ENCODE results near the gene CDH13. TPM values are rescaled to one million over a fixed set of nuclear protein-coding genes. Genes with fewer than 3 reads are reported as not detected.

CDH13 gene
- total RNA-seq, 1 experiment from 2014 or later = 49.3 TPM

GRCh38 chr16:83776944-83777343 lies 1150.2 kb downstream of the CDH13 start:
- POLR2A ChIA-PET = no interaction called here
- H3K4me1 Mint-ChIP-seq (ENCODE audit: insufficient read depth, unreplicated experiment) = peaks cover 5% of the 10 kb centered on the region
- CTCF ChIA-PET = no interaction called here
- no peak for DNase-seq (ENCODE audit: unreplicated experiment)
- no peak overlapping the region for H3K4me3 Mint-ChIP-seq (ENCODE audit: unreplicated experiment)
- no peak for TF ChIP-seq CTCF (IDR thresholded peaks at IDR 0.05; ENCODE audit: unreplicated experiment)
- intact Hi-C loops (cut with micrococcal nuclease) = no loop called here
- H3K27me3 Mint-ChIP-seq (ENCODE audit: insufficient read depth, unreplicated experiment) = no peaks in the 10 kb centered on the region
- H3K36me3 Mint-ChIP-seq (ENCODE audit: insufficient read depth, unreplicated experiment) = no peaks in the 10 kb centered on the region
- H3K9me3 Mint-ChIP-seq (ENCODE audit: unreplicated experiment) = no peaks in the 10 kb centered on the region
- no peak overlapping the region for H3K27ac Mint-ChIP-seq (ENCODE audit: low read depth, unreplicated experiment)
- no TSS peak for BruUV-seq (replicated peaks)

GRCh38 chr16:83779886-83780285 lies 1153.1 kb downstream of the CDH13 start:
- ChIA-PET POLR2A (no interaction called here), CTCF (no interaction called here)
- intact Hi-C loops (cut with micrococcal nuclease) = no loop called here
- Mint-ChIP-seq H3K27ac (ENCODE audit: low read depth, unreplicated experiment) (no peak overlapping the region), H3K4me1 (ENCODE audit: insufficient read depth, unreplicated experiment) (peaks cover 5% of the 10 kb centered on the region), H3K27me3 (ENCODE audit: insufficient read depth, unreplicated experiment) (no peaks in the 10 kb centered on the region), H3K4me3 (ENCODE audit: unreplicated experiment) (no peak overlapping the region), H3K9me3 (ENCODE audit: unreplicated experiment) (no peaks in the 10 kb centered on the region), H3K36me3 (ENCODE audit: insufficient read depth, unreplicated experiment) (no peaks in the 10 kb centered on the region)
- TF ChIP-seq CTCF (IDR thresholded peaks at IDR 0.05; ENCODE audit: unreplicated experiment) = no peak
- no TSS peak for BruUV-seq (replicated peaks)
- DNase-seq (ENCODE audit: unreplicated experiment) = peak; percentile 3

GRCh38 chr16:83785455-83785854 lies 1158.7 kb downstream of the CDH13 start:
- Mint-ChIP-seq H3K27me3 (ENCODE audit: insufficient read depth, unreplicated experiment) (no peaks in the 10 kb centered on the region), H3K9me3 (ENCODE audit: unreplicated experiment) (no peaks in the 10 kb centered on the region), H3K36me3 (ENCODE audit: insufficient read depth, unreplicated experiment) (peaks cover 6% of the 10 kb centered on the region), H3K27ac (ENCODE audit: low read depth, unreplicated experiment) (no peak overlapping the region), H3K4me1 (ENCODE audit: insufficient read depth, unreplicated experiment) (peaks cover 3% of the 10 kb centered on the region), H3K4me3 (ENCODE audit: unreplicated experiment) (no peak overlapping the region)
- ChIA-PET POLR2A (no interaction called here), CTCF (no interaction called here)
- intact Hi-C loops (cut with micrococcal nuclease) = no loop called here
- DNase-seq (ENCODE audit: unreplicated experiment) = no peak
- TF ChIP-seq CTCF (IDR thresholded peaks at IDR 0.05; ENCODE audit: unreplicated experiment) = no peak
- no TSS peak for BruUV-seq (replicated peaks)

- intact Hi-C loops (cut with micrococcal nuclease) = no loop called here
- H3K4me1 Mint-ChIP-seq (ENCODE audit: insufficient read depth, unreplicated experiment) = no peaks in the 10 kb centered on the region
- H3K4me3 Mint-ChIP-seq (ENCODE audit: unreplicated experiment) = no peak overlapping the region
- H3K9me3 Mint-ChIP-seq (ENCODE audit: unreplicated experiment) = peaks cover 7% of the 10 kb centered on the region
- H3K36me3 Mint-ChIP-seq (ENCODE audit: insufficient read depth, unreplicated experiment) = peaks cover 12% of the 10 kb centered on the region
- TF ChIP-seq CTCF (IDR thresholded peaks at IDR 0.05; ENCODE audit: unreplicated experiment) = no peak
- CTCF ChIA-PET = no interaction called here
- no peaks in the 10 kb centered on the region for H3K27me3 Mint-ChIP-seq (ENCODE audit: insufficient read depth, unreplicated experiment)
- no TSS peak for BruUV-seq (replicated peaks)
- POLR2A ChIA-PET = no interaction called here
- no peak for DNase-seq (ENCODE audit: unreplicated experiment)
- H3K27ac Mint-ChIP-seq (ENCODE audit: low read depth, unreplicated experiment) = no peak overlapping the region
Observed at GRCh38 chr16:83789642-83790401, 1163.1 kb downstream of the CDH13 start.

Data from MCF 10A (cell line).